ENCODE results near the gene S1PR1. TPM values are rescaled to one million over a fixed set of nuclear protein-coding genes. Genes with fewer than 3 reads are reported as not detected.
A peak's percentile ranks its signal among the peaks of the same experiment; 100 is the strongest.
"Not testable (repeated sequence)": the region's sequence is repeated elsewhere in the genome, so short reads cannot be mapped to it uniquely, and the experiment has no call there.

Gene S1PR1
- total RNA-seq, 1 experiment from 2014 or later, result not detected

- no peak for DNase-seq (ENCODE audit: extremely low read depth, low read depth)
Observed at GRCh38 chr1:101219924-101220870, 16.6 kb upstream of the S1PR1 start.

- no peak for DNase-seq (ENCODE audit: extremely low read depth, low read depth)
Observed at GRCh38 chr1:101220906-101221305, 15.9 kb upstream of the S1PR1 start.

GRCh38 chr1:101221945-101222429, 14.8 kb upstream of the S1PR1 start:
- no peak for DNase-seq (ENCODE audit: extremely low read depth, low read depth)

GRCh38 chr1:101227837-101228236, 9.0 kb upstream of the S1PR1 start:
- DNase-seq (ENCODE audit: extremely low read depth, low read depth), result no peak

- DNase-seq (ENCODE audit: extremely low read depth, low read depth), result no peak
Observed at GRCh38 chr1:101228424-101229134, 8.2 kb upstream of the S1PR1 start.

- not testable (repeated sequence) for DNase-seq (ENCODE audit: extremely low read depth, low read depth)
Observed at GRCh38 chr1:101232182-101232581, 4.6 kb upstream of the S1PR1 start.

GRCh38 chr1:101233495-101233894, 3.3 kb upstream of the S1PR1 start:
- no peak for DNase-seq (ENCODE audit: extremely low read depth, low read depth)

- no peak for DNase-seq (ENCODE audit: extremely low read depth, low read depth)
Observed at GRCh38 chr1:101235216-101235695, 1.6 kb upstream of the S1PR1 start.

GRCh38 chr1:101235696-101236515, 913 bp upstream of the S1PR1 start:
- no peak for DNase-seq (ENCODE audit: extremely low read depth, low read depth)

- no peak for DNase-seq (ENCODE audit: extremely low read depth, low read depth)
Observed at GRCh38 chr1:101237229-101237837, 514 bp downstream of the S1PR1 start.

GRCh38 chr1:101238031-101238628, 1.3 kb downstream of the S1PR1 start:
- no peak for DNase-seq (ENCODE audit: extremely low read depth, low read depth)

- DNase-seq (ENCODE audit: extremely low read depth, low read depth), result peak; percentile 71
Observed at GRCh38 chr1:101238681-101239094, 1.9 kb downstream of the S1PR1 start.

- no peak for DNase-seq (ENCODE audit: extremely low read depth, low read depth)
Observed at GRCh38 chr1:101239095-101240040, 2.5 kb downstream of the S1PR1 start.

- no peak for DNase-seq (ENCODE audit: extremely low read depth, low read depth)
Observed at GRCh38 chr1:101240041-101240430, 3.2 kb downstream of the S1PR1 start.

GRCh38 chr1:101241485-101242225, 4.8 kb downstream of the S1PR1 start:
- no peak for DNase-seq (ENCODE audit: extremely low read depth, low read depth)

GRCh38 chr1:101242324-101243050, 5.7 kb downstream of the S1PR1 start:
- DNase-seq (ENCODE audit: extremely low read depth, low read depth), result no peak

- no peak for DNase-seq (ENCODE audit: extremely low read depth, low read depth)
Observed at GRCh38 chr1:101243751-101244150, 6.9 kb downstream of the S1PR1 start.
